Measurements from ENCODE around the gene SPRR4.
"Not testable (repeated sequence)": the region's sequence is repeated elsewhere in the genome, so short reads cannot be mapped to it uniquely, and the experiment has no call there.

Gene SPRR4

DNA sequence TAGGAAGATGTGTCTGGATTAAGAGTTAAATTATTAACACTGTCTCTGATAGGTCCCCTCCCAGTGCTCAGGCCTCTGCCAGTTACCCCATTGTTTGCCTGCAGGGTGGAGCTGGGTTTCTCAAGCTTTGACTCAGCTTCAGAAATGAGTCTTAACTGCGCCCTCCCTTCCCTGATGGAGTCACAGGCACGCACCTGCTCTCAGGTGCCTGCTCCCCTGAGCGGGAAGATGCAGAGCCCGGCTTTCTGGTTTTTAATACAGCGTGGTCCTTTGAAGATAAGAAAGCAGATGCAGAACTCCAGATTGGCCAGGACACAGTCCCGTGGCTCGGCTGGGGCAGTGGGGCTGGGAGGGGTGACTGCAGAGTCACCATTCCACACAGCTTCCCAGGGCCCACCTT lies 3.2 kb upstream of the SPRR4 start:
- DNase-seq (ENCODE audit: low read depth), result no peak

DNA sequence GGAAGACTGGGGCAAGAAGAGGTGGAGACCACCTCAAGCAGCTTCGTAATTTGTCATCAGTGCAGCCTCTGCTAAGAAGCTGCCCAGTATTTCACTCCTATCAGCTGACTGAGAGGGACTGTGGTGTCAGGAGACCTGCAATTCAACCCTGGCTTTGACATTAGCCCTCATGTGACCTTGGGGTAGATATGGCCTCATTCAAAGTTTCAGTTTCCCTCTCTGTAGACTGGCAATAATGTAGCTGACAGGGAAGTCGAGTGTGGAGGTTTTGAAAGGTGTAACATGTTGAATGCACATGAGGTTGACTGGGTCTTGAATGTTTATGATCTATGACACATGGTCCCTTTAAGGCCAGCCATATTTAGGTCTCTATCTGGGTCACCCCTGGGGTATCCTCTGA lies 2.2 kb upstream of the SPRR4 start:
- no peak for DNase-seq (ENCODE audit: low read depth)

DNA sequence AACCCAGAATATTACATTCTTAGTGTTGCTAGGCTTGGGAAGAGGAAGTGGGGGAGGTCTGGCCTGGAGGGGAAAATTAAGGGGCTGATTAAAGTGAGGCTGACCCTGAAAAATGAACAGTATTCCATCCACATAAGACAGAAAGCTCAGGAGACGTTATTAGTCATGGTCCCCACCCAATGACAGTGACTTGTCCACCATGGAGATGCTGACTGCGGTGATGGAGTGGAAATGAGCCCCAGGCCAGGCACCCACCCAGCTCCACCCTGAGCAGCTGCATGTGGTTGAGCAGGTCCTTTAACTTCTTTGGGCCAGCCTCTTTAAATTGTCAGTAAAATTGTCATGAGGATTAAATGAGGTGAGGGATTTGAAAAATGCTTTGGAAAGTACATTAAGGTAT lies 1.4 kb upstream of the SPRR4 start:
- DNase-seq (ENCODE audit: low read depth), result no peak

DNA sequence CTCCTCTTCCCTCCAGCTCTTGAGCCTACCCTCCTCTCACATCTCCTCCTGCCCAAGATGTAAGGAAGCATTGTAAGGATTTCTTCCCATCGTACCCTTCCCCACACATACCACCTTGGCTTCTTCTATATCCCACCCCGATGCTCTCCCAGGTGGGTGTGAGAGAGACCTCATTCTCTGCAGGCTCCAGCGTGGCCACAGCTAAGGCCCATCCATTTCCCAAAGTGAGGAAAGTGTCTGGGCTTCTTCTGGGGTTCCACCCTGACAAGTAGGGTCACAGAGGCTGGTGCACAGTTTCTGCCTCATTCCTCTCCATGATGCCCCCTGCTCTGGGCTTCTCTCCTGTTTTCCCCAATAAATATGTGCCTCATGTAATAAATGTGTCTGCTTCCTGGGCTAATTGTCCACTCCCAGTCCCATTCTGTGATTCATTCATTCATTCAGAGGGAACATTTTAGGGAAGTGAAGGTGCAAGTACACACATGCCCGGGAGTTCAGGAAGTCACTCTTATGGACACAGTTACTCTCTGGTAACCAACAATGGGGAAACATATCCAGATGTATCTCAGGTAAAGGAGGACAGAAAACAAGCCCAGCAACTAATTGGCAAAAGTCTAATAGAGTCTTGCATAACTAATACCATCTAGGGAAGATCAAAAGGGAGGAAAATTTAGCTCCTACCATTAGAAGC lies 1.9 kb downstream of the SPRR4 start:
- no peak for DNase-seq (ENCODE audit: low read depth)

DNA sequence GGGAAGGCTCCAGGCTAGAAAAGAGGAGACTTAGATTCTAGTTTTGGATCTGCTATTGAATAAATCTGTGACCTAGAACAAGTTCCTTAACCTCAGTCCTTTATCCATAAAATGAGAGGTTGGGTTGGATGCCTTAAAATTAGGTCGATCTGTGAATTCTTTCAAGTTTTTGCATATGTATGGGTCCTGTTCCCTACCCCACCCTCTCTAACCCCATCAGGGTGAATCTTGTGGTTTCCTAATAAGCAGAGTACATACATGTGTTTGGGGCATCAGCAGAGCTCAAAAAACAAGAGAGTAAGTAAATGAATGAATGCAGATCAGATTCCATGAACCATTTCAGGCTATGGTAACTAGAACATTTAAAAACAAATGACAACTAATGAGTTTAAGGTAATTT lies 6.2 kb downstream of the SPRR4 start:
- no peak for DNase-seq (ENCODE audit: low read depth)

- no peak for DNase-seq (ENCODE audit: low read depth)
These were observed 7.2 kb downstream of the SPRR4 start for GRCh38 chr1:152977614-152978013.

DNA sequence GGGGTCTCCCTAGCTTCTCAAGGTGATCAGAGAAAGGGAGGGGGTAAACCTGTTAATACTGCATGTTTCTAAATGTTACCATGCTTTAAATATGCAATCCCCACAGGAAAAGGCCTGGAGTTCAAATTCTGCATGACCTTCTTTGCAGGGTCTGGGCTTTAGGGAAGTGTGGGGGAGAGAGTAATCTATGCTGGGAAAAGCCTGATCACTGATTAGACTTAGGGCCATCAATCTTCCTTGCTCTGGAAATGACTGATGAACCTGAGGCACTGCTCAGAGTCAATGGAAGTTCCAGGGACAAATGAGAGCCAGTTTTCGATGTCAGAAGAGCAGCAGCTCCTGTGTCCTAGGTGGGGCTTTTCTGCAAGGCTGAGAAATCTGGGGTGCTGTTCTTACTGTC lies 10.2 kb downstream of the SPRR4 start:
- no peak for DNase-seq (ENCODE audit: low read depth)

- DNase-seq (ENCODE audit: low read depth), result no peak
These were observed 10.9 kb downstream of the SPRR4 start for GRCh38 chr1:152981146-152981871.

- no peak for DNase-seq (ENCODE audit: low read depth)
These were observed 11.6 kb downstream of the SPRR4 start for GRCh38 chr1:152982076-152982475.

GRCh38 chr1:152983234-152983633 lies 12.8 kb downstream of the SPRR4 start:
- no peak for DNase-seq (ENCODE audit: low read depth)

DNA sequence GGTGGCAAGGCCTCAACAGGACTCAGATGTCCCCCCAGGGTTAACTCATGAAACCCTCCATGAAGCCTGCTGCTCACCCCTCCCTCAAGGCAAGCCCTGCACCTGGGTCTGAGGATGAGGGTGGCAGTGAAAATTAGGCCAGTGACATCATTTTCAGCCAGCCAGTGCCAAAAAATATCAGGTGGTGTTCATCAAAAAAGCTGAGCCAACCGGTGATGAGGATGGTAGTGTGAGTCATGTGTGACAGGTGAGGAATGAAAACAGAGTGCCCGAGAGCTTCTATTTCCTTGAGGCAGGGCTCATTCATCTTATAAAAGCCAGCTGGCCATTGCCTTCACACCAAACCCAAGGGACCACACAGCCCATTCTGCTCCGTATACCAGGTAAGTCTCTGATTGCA lies 13.3 kb downstream of the SPRR4 start, which contains the start of gene SPRR1A:
Gene SPRR1A (plus strand): TSS at position 339 of the 400 bp plus-strand sequence. CDS start 1,150 bp downstream, outside the sequence.
- DNase-seq (ENCODE audit: low read depth), result no peak

DNA sequence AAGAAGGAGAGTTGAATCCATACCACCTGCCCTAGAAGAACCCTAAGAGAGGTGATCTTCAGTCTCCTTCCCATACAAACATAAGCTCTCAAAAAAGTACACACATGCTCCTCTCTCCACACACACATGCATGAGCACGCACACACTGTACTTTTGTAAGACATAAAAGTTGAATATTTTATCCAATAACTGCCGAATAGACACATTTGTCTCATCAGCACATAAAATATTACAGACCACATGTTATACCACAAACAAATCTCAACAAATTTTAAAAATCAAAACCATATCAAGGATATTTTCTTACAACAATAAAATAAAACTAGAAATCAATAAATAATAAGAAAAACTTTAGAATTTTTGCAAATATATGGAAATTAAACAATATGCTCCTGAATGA lies 16.1 kb downstream of the SPRR4 start:
- DNase-seq (ENCODE audit: low read depth), result no peak

DNA sequence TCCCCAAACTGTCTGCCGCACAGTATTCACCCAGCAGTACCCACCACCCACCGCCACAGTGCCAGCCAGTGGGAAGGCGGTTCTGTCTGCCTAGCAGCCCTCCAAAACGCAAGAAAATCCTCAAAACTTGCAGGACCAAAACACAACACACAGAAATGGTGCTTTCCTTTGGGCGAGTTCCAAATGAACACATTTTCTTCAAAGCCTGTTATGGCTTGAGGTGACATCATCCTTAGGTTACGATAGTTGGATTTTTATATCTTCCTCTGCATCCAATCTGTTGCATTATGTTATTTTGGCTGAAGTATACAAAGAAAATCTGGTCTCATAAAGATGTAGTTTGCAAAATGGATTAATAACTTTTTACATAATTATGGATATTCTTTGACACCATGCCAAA lies 22.7 kb downstream of the SPRR4 start:
- no peak for DNase-seq (ENCODE audit: low read depth)

GRCh38 chr1:152995842-152996241 lies 25.4 kb downstream of the SPRR4 start:
- DNase-seq (ENCODE audit: low read depth), result no peak

DNA sequence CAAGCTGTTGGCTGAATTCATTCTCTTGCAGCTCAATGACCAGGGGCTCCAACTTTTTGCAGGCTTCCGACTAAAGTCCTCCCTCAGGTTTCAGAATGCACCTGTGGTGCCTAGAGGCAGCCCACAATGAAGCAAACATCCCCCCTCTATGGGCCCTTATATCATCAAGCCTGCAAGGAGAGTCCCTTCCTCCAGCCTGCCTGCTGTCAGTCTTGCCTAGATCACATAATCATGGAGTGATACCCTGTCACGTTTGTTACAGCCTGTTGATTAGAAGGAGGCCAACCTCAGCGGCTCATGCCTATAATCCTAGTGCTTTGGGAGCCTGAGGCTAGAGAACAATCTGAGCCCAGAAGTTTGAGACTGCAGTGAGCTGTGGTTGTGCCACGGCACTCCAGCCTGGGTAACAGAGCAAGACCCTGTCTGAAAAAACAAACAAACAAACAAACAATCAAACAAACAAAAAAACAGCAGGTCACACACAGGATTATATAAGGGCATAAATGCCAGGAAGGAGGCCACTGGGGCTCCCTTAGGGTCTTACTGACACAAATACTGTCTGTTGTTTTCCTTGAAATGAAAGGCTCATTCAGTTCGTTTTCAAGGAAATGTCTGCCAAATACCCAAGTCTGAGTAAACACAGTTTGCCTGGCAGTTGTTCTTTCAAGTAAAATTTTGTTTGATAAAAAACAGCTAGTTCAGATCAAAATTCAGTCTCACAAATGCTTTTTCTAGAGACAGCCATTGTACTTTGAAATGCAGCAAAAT lies 26.4 kb downstream of the SPRR4 start:
- DNase-seq (ENCODE audit: low read depth), result no peak

- DNase-seq (ENCODE audit: low read depth), result no peak
These were observed 27.5 kb downstream of the SPRR4 start for GRCh38 chr1:152997901-152998300.

DNA sequence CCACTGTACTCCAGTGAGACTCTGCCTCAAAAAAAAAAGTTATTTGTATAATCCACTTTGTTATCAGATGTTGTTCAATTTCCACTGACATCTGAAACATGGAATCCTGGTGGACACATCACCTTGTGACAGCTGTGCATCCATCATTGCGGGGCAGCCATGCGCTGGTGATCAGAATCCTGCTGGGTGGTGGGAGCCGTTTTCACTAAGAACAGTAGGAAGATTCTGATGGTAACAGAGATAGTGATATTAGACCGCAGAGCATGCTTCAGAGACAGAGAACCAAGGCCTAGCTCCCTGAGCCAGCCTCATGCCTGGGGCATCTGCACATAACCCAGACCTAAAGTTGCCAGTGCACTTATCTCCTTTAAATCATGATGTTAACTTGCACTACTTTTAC lies 28.0 kb downstream of the SPRR4 start:
- no peak for DNase-seq (ENCODE audit: low read depth)

- no peak for DNase-seq (ENCODE audit: low read depth)
These were observed 29.4 kb downstream of the SPRR4 start for GRCh38 chr1:152999818-153000217.

DNA sequence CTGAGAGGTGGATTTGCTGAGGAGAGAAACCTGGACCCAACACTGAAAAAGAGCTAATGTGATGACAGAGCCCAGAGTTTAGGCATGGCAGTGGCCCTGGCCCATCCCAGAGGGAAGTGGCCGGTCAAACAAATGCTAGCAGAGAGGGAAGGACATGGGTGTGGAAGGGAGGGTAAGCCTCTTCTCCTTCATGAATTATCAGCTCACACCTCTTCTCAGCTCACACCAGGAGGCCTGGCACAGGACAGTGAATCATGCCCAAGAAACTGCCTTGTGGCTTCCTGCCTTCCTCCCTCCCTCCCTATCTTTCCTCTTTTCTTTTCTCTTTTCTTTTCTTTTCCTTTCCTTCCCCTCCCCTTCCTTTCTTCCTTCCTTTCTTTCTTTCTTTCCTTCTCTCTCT lies 29.8 kb downstream of the SPRR4 start:
- DNase-seq (ENCODE audit: low read depth), result no peak

- no peak for DNase-seq (ENCODE audit: low read depth)
These were observed 30.9 kb downstream of the SPRR4 start, which contains the start of gene SPRR3 for GRCh38 chr1:153001382-153001781. TSS of gene SPRR3 (plus strand) at chr1:153001749. CDS start at chr1:153003021, 1,272 bp downstream.

GRCh38 chr1:153011235-153011758 lies 40.8 kb downstream of the SPRR4 start:
- not testable (repeated sequence) for DNase-seq (ENCODE audit: low read depth)

- DNase-seq (ENCODE audit: low read depth), result not testable (repeated sequence)
These were observed 51.4 kb downstream of the SPRR4 start for GRCh38 chr1:153021829-153022228.

Data from stimulated activated CD8-positive, alpha-beta memory T cell treated with anti-CD3 and anti-CD28 coated beads, Interleukin-15, amount 100 ng/mL, for 1 hour (primary cell).